Parathyroid adenoma (tissue), 2 donors: ENCODE results near the gene MAD1L1.

ENCODE experiments used
- H2AFZ ChIP-seq: fragments of 300-600 bp; sonication (generic); one replicate; pipeline ENCODE4 v1.7.0; 2017; ENCODE audit warnings: antibody characterized with exemption, mild to moderate bottlenecking
- H3K27ac ChIP-seq: fragments of 300-600 bp; sonication (generic); one replicate; pipeline ENCODE4 v1.7.0; 2017
- H3K27me3 ChIP-seq: fragments of 300-600 bp; sonication (generic); one replicate; pipeline ENCODE4 v1.7.0; 2017; ENCODE audit warnings: low read length; ENCODE audit not compliant: control insufficient read depth, insufficient read depth
- H3K36me3 ChIP-seq: fragments of 300-600 bp; sonication (generic); one replicate; pipeline ENCODE4 v1.7.0; 2017; ENCODE audit warnings: low read length; ENCODE audit not compliant: control insufficient read depth, insufficient read depth
- H3K4me1 ChIP-seq: fragments of 300-600 bp; sonication (generic); one replicate; pipeline ENCODE4 v1.7.0; 2017; ENCODE audit warnings: control low read depth
- H3K4me2 ChIP-seq: fragments of 300-600 bp; sonication (generic); one replicate; pipeline ENCODE4 v1.7.0; 2017; ENCODE audit warnings: low read length
- H3K4me3 ChIP-seq: fragments of 300-600 bp; sonication (generic); one replicate; pipeline ENCODE4 v1.7.0; 2017; ENCODE audit warnings: low read depth, low read length
- H3K79me2 ChIP-seq: fragments of 300-600 bp; sonication (generic); one replicate; pipeline ENCODE4 v1.7.0; 2017; ENCODE audit warnings: control low read depth
- H3K9ac ChIP-seq: fragments of 300-600 bp; sonication (generic); one replicate; pipeline ENCODE4 v1.7.0; 2017; ENCODE audit warnings: mild to moderate bottlenecking
- H3K9me3 ChIP-seq: fragments of 300-600 bp; sonication (generic); one replicate; pipeline ENCODE4 v1.7.0; 2017; ENCODE audit warnings: low read length; ENCODE audit not compliant: control insufficient read depth
- TF ChIP-seq, protein P1 (sequence below): fragments of 300-600 bp; sonication (generic); IDR thresholded peaks from one replicate; pipeline ENCODE4 v1.7.0; 2017; ENCODE audit warnings: antibody characterized with exemption, mild to moderate bottlenecking
- donor health status: primary hyperparathyroidism.

Gene MAD1L1

DNA sequence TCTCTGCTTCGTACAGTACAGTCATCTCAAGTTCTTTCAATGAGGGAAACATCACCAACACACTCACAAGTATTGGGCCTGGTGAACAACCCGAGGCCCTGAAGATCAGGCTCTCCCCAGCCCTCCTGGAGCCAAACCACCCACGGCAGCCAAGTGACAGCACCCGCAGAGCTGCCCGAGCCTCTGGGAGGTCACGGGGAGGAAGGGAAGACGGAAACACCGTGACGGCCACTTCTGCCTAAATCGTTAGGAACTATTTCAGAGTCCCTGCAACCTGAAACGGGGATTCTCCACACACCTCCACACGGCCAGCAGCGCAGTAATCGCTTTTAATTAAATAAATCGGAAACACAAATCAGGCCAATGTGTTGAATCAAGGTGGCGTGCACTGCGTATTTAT is 222.6 kb downstream of the MAD1L1 start:
- TF ChIP-seq, protein P1, sequence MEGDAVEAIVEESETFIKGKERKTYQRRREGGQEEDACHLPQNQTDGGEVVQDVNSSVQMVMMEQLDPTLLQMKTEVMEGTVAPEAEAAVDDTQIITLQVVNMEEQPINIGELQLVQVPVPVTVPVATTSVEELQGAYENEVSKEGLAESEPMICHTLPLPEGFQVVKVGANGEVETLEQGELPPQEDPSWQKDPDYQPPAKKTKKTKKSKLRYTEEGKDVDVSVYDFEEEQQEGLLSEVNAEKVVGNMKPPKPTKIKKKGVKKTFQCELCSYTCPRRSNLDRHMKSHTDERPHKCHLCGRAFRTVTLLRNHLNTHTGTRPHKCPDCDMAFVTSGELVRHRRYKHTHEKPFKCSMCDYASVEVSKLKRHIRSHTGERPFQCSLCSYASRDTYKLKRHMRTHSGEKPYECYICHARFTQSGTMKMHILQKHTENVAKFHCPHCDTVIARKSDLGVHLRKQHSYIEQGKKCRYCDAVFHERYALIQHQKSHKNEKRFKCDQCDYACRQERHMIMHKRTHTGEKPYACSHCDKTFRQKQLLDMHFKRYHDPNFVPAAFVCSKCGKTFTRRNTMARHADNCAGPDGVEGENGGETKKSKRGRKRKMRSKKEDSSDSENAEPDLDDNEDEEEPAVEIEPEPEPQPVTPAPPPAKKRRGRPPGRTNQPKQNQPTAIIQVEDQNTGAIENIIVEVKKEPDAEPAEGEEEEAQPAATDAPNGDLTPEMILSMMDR = no peak
- no peaks in the 10 kb centered on the region for H3K4me1 ChIP-seq
- no peaks in the 10 kb centered on the region for H3K36me3 ChIP-seq
- H3K27ac ChIP-seq = no peak overlapping the region
- H3K4me2 ChIP-seq = no peak overlapping the region
- H3K27me3 ChIP-seq = no peaks in the 10 kb centered on the region
- no peak overlapping the region for H3K4me3 ChIP-seq
- H3K9me3 ChIP-seq = no peaks in the 10 kb centered on the region
- H3K9ac ChIP-seq = no peak overlapping the region
- H2AFZ ChIP-seq = no peak overlapping the region
- H3K79me2 ChIP-seq = no peaks in the 10 kb centered on the region

- TF ChIP-seq, protein P1 = no peak
- Histone ChIP-seq H3K27ac (no peak overlapping the region), H3K36me3 (no peaks in the 10 kb centered on the region), H2AFZ (no peak overlapping the region), H3K27me3 (no peaks in the 10 kb centered on the region), H3K4me2 (no peak overlapping the region), H3K4me3 (no peak overlapping the region), H3K4me1 (no peaks in the 10 kb centered on the region), H3K79me2 (no peaks in the 10 kb centered on the region), H3K9me3 (no peaks in the 10 kb centered on the region), H3K9ac (no peak overlapping the region)
Measured at GRCh38 chr7:2009541-2010001, 223.2 kb downstream of the MAD1L1 start.

DNA sequence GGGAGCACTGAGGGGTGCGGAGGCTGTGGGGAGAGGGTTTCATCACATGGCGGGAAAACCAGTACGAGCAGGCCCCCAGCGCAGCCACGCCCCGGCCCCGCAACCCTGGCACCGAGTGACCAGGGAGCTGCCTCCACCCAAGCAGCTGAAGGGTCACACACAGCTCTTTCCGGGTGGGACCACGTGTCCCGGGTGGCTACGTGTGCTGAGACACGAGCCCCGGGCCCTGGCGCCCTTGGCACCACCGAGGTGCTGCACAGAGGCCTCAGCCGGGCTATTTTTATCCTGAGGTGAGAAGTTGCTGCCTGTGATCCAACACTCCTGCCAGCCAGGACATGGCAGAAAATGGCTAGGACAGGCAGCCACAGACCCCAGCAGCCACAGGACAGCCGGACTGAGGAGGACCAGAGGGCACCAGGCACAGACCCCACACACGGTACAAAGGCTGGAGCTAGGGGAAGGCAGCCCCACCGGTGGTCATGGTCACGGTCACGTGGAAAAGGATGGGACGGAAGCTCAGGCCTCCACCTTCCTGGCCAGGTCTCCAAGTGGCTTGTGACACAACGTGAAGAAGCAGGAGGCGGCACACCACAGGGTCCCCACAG is 223.7 kb downstream of the MAD1L1 start:
- H3K9me3 ChIP-seq = no peaks in the 10 kb centered on the region
- H2AFZ ChIP-seq = no peak overlapping the region
- H3K27ac ChIP-seq = no peak overlapping the region
- no peak overlapping the region for H3K9ac ChIP-seq
- no peak overlapping the region for H3K4me3 ChIP-seq
- no peak overlapping the region for H3K4me2 ChIP-seq
- no peaks in the 10 kb centered on the region for H3K27me3 ChIP-seq
- H3K4me1 ChIP-seq = no peaks in the 10 kb centered on the region
- no peaks in the 10 kb centered on the region for H3K36me3 ChIP-seq
- H3K79me2 ChIP-seq = no peaks in the 10 kb centered on the region
- TF ChIP-seq, protein P1 = no peak

GRCh38 chr7:2008101-2008935 is 224.4 kb downstream of the MAD1L1 start:
- H3K9me3 ChIP-seq = no peaks in the 10 kb centered on the region
- H3K79me2 ChIP-seq = no peaks in the 10 kb centered on the region
- no peak overlapping the region for H3K4me3 ChIP-seq
- no peaks in the 10 kb centered on the region for H3K4me1 ChIP-seq
- H3K36me3 ChIP-seq = no peaks in the 10 kb centered on the region
- H2AFZ ChIP-seq = no peak overlapping the region
- H3K9ac ChIP-seq = no peak overlapping the region
- no peak overlapping the region for H3K27ac ChIP-seq
- H3K4me2 ChIP-seq = no peak overlapping the region
- no peaks in the 10 kb centered on the region for H3K27me3 ChIP-seq
- TF ChIP-seq, protein P1 = no peak
